Activated CD4-positive, alpha-beta memory T cell treated with anti-CD3 and anti-CD28 coated beads for 36 hours (primary cell): Measurements from ENCODE around the gene SLC6A12. TPM values are rescaled to one million over a fixed set of nuclear protein-coding genes. Genes with fewer than 3 reads are reported as not detected.

Source experiments
- CTCF ChIA-PET: fragments of 350-600 bp; sonication (Branson Sonifier 250); formaldehyde crosslinking; loops from one replicate; lab custom pipeline; 2021; ENCODE audit warnings: antibody characterized with exemption, inconsistent platforms; lab: Charles Lee
- POLR2A ChIA-PET: fragments of 350-600 bp; sonication (Branson Sonifier 250); formaldehyde crosslinking; loops from one replicate; lab custom pipeline; 2021; ENCODE audit warnings: antibody characterized with exemption; lab: Charles Lee
- DNase-seq: peaks from one replicate; pipeline ENCODE4 v3.0.0-alpha.2; 2020
- H3K27ac Mint-ChIP-seq: one replicate; pipeline ENCODE4 v1.8.0; 2021; ENCODE audit warnings: mixed read lengths
- H3K27me3 Mint-ChIP-seq: one replicate; pipeline ENCODE4 v1.8.0; 2021; ENCODE audit warnings: mixed read lengths
- H3K36me3 Mint-ChIP-seq: one replicate; pipeline ENCODE4 v1.8.0; 2021; ENCODE audit warnings: mixed read lengths
- H3K4me1 Mint-ChIP-seq: one replicate; pipeline ENCODE4 v1.8.0; 2021; ENCODE audit warnings: low read depth, mixed read lengths
- H3K4me3 Mint-ChIP-seq: one replicate; pipeline ENCODE4 v1.8.0; 2021; ENCODE audit warnings: mild to moderate bottlenecking, mixed read lengths
- H3K9me3 Mint-ChIP-seq: one replicate; pipeline ENCODE4 v1.8.0; 2021; ENCODE audit warnings: mixed read lengths
- intact Hi-C: fragments of 100-400 bp; cut with micrococcal nuclease; formaldehyde crosslinking; loops from one replicate; pipeline ENCODE4 v1.15.1; 2023
- total RNA-seq, 2 experiments: library from RNA; stranded (reverse); gene quantifications; one replicate each; pipeline ENCODE4 v1.2.3, GENCODE V29; 2021

The SLC6A12 gene
- under 1 TPM in 1 of 2 experiments, not detected in 1; 0.43 TPM for total RNA-seq

GRCh38 chr12:214003-214741 lies at the start of gene SLC6A12:
TSS of gene SLC6A12 (minus strand) at chr12:214157. CDS start at chr12:209986, 4,171 bp downstream.
- intact Hi-C loops, result no loop called here
- CTCF ChIA-PET, result interaction anchor here (1.3 kb wide), 1 partner anchor 11 kb away, joined by 3 read pairs; no protein-coding TSS in a partner anchor
- POLR2A ChIA-PET, result no interaction called here
- Mint-ChIP-seq H3K4me3 (no peak within 1 kb of the TSS), H3K9me3 (no peaks in the 10 kb centered on the region), H3K27me3 (peaks cover 42% of the 10 kb centered on the region), H3K27ac (no peak within 1 kb of the TSS), H3K36me3 (no peaks in the 10 kb centered on the region), H3K4me1 (peaks cover 2% of the 10 kb centered on the region)
- no peak for DNase-seq

DNA sequence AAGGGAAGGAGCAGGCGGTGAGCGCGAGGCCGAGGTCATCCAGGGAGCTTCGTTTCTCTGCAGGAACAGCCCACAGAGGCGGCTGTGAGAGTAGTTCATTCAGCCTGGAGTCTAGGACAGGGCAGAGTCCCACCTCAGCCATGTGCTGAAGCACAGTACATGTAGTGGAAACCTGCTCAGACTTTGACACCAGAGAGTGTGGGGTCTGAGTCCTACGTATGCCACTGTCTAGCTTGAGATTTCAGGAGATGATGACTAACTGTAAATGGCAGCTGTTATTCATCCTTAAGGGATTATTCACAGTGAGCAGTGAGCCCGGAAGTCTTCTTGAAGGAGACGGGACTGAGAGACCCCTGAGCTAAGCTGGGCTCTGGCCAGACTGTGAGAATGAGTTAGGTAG lies 49.6 kb upstream of the SLC6A12 start:
- H3K36me3 Mint-ChIP-seq, result no peaks in the 10 kb centered on the region

DNA sequence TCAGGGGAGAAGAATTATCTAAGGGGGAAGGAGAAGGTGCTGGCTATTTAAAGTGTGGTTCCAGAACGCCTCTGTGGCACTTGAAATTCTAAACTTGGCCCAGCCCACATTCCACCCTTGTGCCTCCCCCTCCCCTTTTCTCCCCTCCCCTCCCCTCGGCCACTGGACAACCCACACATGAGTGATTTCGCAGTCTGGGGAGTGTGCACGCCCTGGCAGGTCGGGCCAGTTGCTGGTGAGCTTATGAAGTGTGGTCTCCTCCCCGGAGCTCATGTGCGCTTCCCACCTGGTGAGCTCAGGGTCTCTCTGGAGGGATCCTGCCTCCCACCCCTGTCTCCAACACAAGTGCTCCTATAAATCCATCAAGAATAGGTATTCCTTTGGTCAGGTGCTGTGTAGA lies 48.9 kb upstream of the SLC6A12 start, which contains the start of gene SLC6A13:
SLC6A13 (minus strand) TSS at position 20 of the 400 bp plus-strand sequence. CDS start 2,784 bp downstream, outside the sequence.
- Mint-ChIP-seq H3K27ac (no peak within 1 kb of the TSS), H3K4me3 (no peak within 1 kb of the TSS), H3K27me3 (peaks cover 19% of the 10 kb centered on the region), H3K36me3 (no peaks in the 10 kb centered on the region), H3K4me1 (no peaks in the 10 kb centered on the region), H3K9me3 (no peaks in the 10 kb centered on the region)
- intact Hi-C loops, result no loop called here
- DNase-seq, result no peak
- ChIA-PET CTCF (no interaction called here), POLR2A (no interaction called here)

More for the DNA sequence above, 49.6 kb upstream of the SLC6A12 start:
- no peak for DNase-seq
- intact Hi-C loops, result no loop called here
- H3K4me3 Mint-ChIP-seq, result no peak overlapping the region
- no peak overlapping the region for H3K27ac Mint-ChIP-seq
- ChIA-PET CTCF (interaction anchor here (1.5 kb wide), 1 partner anchor 13 kb away, joined by 3 read pairs; no protein-coding TSS in a partner anchor), POLR2A (no interaction called here)
- peaks cover 13% of the 10 kb centered on the region for H3K27me3 Mint-ChIP-seq
- no peaks in the 10 kb centered on the region for H3K4me1 Mint-ChIP-seq
- no peaks in the 10 kb centered on the region for H3K9me3 Mint-ChIP-seq

GRCh38 chr12:262113-262512 lies 48.2 kb upstream of the SLC6A12 start:
- Mint-ChIP-seq H3K4me3 (no peak overlapping the region), H3K9me3 (no peaks in the 10 kb centered on the region), H3K27ac (no peak overlapping the region), H3K36me3 (no peaks in the 10 kb centered on the region), H3K4me1 (no peaks in the 10 kb centered on the region), H3K27me3 (peaks cover 26% of the 10 kb centered on the region)
- CTCF ChIA-PET, result no interaction called here
- intact Hi-C loops, result no loop called here
- POLR2A ChIA-PET, result no interaction called here
- DNase-seq, result no peak

GRCh38 chr12:257521-258321 lies 43.8 kb upstream of the SLC6A12 start:
- H3K27ac Mint-ChIP-seq, result no peak overlapping the region
- CTCF ChIA-PET, result no interaction called here

GRCh38 chr12:256958-257357 lies 43.0 kb upstream of the SLC6A12 start:
- Mint-ChIP-seq H3K27me3 (peaks cover 40% of the 10 kb centered on the region), H3K4me3 (no peak overlapping the region), H3K36me3 (no peaks in the 10 kb centered on the region), H3K27ac (no peak overlapping the region), H3K9me3 (no peaks in the 10 kb centered on the region), H3K4me1 (no peaks in the 10 kb centered on the region)
- DNase-seq, result no peak
- ChIA-PET CTCF (no interaction called here), POLR2A (no interaction called here)
- intact Hi-C loops, result no loop called here

More at GRCh38 chr12:257521-258321, 43.8 kb upstream of the SLC6A12 start:
- no peaks in the 10 kb centered on the region for H3K36me3 Mint-ChIP-seq
- POLR2A ChIA-PET, result no interaction called here
- H3K9me3 Mint-ChIP-seq, result no peaks in the 10 kb centered on the region
- intact Hi-C loops, result no loop called here
- H3K27me3 Mint-ChIP-seq, result peaks cover 42% of the 10 kb centered on the region
- H3K4me1 Mint-ChIP-seq, result no peaks in the 10 kb centered on the region
- DNase-seq, result no peak
- no peak overlapping the region for H3K4me3 Mint-ChIP-seq

- H3K27ac Mint-ChIP-seq, result no peak overlapping the region
- no peaks in the 10 kb centered on the region for H3K36me3 Mint-ChIP-seq
- no peak for DNase-seq
- H3K4me3 Mint-ChIP-seq, result no peak overlapping the region
- POLR2A ChIA-PET, result no interaction called here
- no peaks in the 10 kb centered on the region for H3K9me3 Mint-ChIP-seq
- intact Hi-C loops, result no loop called here
- H3K27me3 Mint-ChIP-seq, result peaks cover 40% of the 10 kb centered on the region
- CTCF ChIA-PET, result no interaction called here
- no peaks in the 10 kb centered on the region for H3K4me1 Mint-ChIP-seq
Observed at GRCh38 chr12:256225-256624, 42.3 kb upstream of the SLC6A12 start.

- Mint-ChIP-seq H3K36me3 (no peaks in the 10 kb centered on the region), H3K4me1 (no peaks in the 10 kb centered on the region), H3K4me3 (no peak overlapping the region), H3K27me3 (peaks cover 38% of the 10 kb centered on the region), H3K27ac (no peak overlapping the region), H3K9me3 (no peaks in the 10 kb centered on the region)
- intact Hi-C loops, result no loop called here
- DNase-seq, result no peak
- ChIA-PET CTCF (no interaction called here), POLR2A (no interaction called here)
Observed at GRCh38 chr12:254912-255311, 41.0 kb upstream of the SLC6A12 start.

GRCh38 chr12:254039-254438 lies 40.1 kb upstream of the SLC6A12 start:
- H3K9me3 Mint-ChIP-seq, result no peaks in the 10 kb centered on the region
- ChIA-PET POLR2A (no interaction called here), CTCF (no interaction called here)
- H3K27ac Mint-ChIP-seq, result no peak overlapping the region
- no peaks in the 10 kb centered on the region for H3K4me1 Mint-ChIP-seq
- H3K27me3 Mint-ChIP-seq, result peaks cover 32% of the 10 kb centered on the region
- intact Hi-C loops, result no loop called here
- no peak for DNase-seq
- H3K36me3 Mint-ChIP-seq, result no peaks in the 10 kb centered on the region
- no peak overlapping the region for H3K4me3 Mint-ChIP-seq

- ChIA-PET CTCF (no interaction called here), POLR2A (no interaction called here)
- Mint-ChIP-seq H3K36me3 (no peaks in the 10 kb centered on the region), H3K27ac (no peak overlapping the region), H3K9me3 (no peaks in the 10 kb centered on the region), H3K27me3 (peaks cover 28% of the 10 kb centered on the region), H3K4me1 (no peaks in the 10 kb centered on the region), H3K4me3 (no peak overlapping the region)
- intact Hi-C loops, result no loop called here
- no peak for DNase-seq
Observed at GRCh38 chr12:253116-253831, 39.3 kb upstream of the SLC6A12 start.

- H3K4me3 Mint-ChIP-seq, result no peak overlapping the region
- peaks cover 5% of the 10 kb centered on the region for H3K9me3 Mint-ChIP-seq
- H3K4me1 Mint-ChIP-seq, result no peaks in the 10 kb centered on the region
- no peak overlapping the region for H3K27ac Mint-ChIP-seq
- no peaks in the 10 kb centered on the region for H3K36me3 Mint-ChIP-seq
- ChIA-PET CTCF (no interaction called here), POLR2A (no interaction called here)
- intact Hi-C loops, result no loop called here
- H3K27me3 Mint-ChIP-seq, result peaks cover 23% of the 10 kb centered on the region
- no peak for DNase-seq
Observed at GRCh38 chr12:252636-253035, 38.7 kb upstream of the SLC6A12 start.

DNA sequence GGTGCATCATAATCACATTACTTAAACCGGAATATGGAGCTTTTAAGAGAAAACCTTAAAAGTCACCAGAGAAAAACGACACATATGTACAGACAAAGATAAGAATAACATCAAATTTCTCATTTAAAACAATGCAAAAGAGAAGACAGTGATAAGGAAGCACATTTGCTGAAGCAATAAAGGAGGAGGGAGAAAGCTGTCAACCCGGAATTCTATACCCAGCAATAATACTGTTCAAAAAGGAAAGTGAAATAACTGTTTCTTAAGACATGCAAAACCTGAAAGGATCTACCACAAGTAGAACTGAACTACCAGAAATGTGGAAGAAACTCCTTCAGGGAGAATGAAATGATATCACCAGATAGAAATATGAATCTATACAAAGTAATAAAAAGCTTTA lies 33.3 kb upstream of the SLC6A12 start:
- Mint-ChIP-seq H3K27me3 (peaks cover 11% of the 10 kb centered on the region), H3K27ac (no peak overlapping the region), H3K4me3 (no peak overlapping the region), H3K4me1 (no peaks in the 10 kb centered on the region), H3K36me3 (peaks cover 5% of the 10 kb centered on the region), H3K9me3 (peaks cover 14% of the 10 kb centered on the region)
- CTCF ChIA-PET, result interaction anchor here (0.7 to 1.0 kb wide), 2 partner anchors 20 to 205 kb away, joined by 3 read pairs; no protein-coding TSS in a partner anchor
- DNase-seq, result no peak
- POLR2A ChIA-PET, result no interaction called here
- intact Hi-C loops, result no loop called here
